Ishikawa (cell line): ENCODE results near the gene IGFBP4.

ENCODE experiments used
- TAF1 ChIP-seq: IDR thresholded peaks from 2 replicates; pipeline ENCODE4 v1.6.1; 2012; ENCODE audit warnings: low read depth, mild to moderate bottlenecking
- TCF12 ChIP-seq: IDR thresholded peaks from 2 replicates; pipeline ENCODE4 v1.6.1; 2012; ENCODE audit warnings: low read depth
- YY1 ChIP-seq: IDR thresholded peaks from 2 replicates; pipeline ENCODE4 v1.6.1; 2012; ENCODE audit warnings: low read depth
- ZBTB7A ChIP-seq: IDR thresholded peaks from 2 replicates; pipeline ENCODE4 v1.6.1; 2012; ENCODE audit warnings: low read depth
- TF ChIP-seq, protein P1 (sequence below): IDR thresholded peaks from 2 replicates; pipeline ENCODE4 v1.6.1; 2012; ENCODE audit warnings: low read depth, mild to moderate bottlenecking
- TF ChIP-seq, protein P2 (sequence below): IDR thresholded peaks from 2 replicates; pipeline ENCODE4 v1.6.1; 2012

DNA sequence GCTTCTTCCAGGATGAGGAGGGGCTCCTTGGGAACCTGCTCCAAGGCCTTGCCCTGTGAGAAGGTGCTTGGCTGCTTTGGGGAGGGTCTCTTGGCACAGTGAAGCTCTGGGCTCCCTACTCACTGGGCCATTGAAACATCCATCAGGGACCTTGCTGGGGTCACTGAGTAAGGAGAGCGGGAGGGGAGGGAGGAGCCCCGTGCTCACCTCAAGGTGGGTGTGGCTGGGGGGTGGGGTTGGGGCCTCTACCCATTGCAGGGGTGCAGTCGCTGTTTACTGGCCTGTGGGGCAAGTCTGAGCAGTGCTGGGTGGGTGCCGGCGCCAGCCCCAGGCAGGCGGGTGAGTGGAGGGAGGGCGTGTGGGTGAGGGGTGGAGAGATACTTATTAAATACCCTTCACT lies 48.2 kb downstream of the IGFBP4 start:
- TF ChIP-seq, protein P1, sequence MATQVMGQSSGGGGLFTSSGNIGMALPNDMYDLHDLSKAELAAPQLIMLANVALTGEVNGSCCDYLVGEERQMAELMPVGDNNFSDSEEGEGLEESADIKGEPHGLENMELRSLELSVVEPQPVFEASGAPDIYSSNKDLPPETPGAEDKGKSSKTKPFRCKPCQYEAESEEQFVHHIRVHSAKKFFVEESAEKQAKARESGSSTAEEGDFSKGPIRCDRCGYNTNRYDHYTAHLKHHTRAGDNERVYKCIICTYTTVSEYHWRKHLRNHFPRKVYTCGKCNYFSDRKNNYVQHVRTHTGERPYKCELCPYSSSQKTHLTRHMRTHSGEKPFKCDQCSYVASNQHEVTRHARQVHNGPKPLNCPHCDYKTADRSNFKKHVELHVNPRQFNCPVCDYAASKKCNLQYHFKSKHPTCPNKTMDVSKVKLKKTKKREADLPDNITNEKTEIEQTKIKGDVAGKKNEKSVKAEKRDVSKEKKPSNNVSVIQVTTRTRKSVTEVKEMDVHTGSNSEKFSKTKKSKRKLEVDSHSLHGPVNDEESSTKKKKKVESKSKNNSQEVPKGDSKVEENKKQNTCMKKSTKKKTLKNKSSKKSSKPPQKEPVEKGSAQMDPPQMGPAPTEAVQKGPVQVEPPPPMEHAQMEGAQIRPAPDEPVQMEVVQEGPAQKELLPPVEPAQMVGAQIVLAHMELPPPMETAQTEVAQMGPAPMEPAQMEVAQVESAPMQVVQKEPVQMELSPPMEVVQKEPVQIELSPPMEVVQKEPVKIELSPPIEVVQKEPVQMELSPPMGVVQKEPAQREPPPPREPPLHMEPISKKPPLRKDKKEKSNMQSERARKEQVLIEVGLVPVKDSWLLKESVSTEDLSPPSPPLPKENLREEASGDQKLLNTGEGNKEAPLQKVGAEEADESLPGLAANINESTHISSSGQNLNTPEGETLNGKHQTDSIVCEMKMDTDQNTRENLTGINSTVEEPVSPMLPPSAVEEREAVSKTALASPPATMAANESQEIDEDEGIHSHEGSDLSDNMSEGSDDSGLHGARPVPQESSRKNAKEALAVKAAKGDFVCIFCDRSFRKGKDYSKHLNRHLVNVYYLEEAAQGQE, result no peak
- TF ChIP-seq ZBTB7A (no peak), TCF12 (no peak), YY1 (no peak), TAF1 (no peak)
- TF ChIP-seq, protein P2, sequence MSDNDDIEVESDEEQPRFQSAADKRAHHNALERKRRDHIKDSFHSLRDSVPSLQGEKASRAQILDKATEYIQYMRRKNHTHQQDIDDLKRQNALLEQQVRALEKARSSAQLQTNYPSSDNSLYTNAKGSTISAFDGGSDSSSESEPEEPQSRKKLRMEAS, result no peak
